ENCODE results near the gene ARSA.

- no peak for TF ChIP-seq CTCF (optimal IDR thresholded peaks at IDR 0.05 in 1 of 3, IDR thresholded peaks at IDR 0.05 in 1 of 3, conservative IDR thresholded peaks at IDR 0.05 in 1 of 3; ENCODE audit: extremely low read depth in 1 of 3, insufficient read depth in 2 of 3, low read length in 3 of 3)
- TF ChIP-seq EZH2 (IDR thresholded peaks at IDR 0.05; ENCODE audit: low read length), result no peak
Observed at GRCh38 chr22:50603511-50604255, 24.3 kb downstream of the ARSA start.

Measured in keratinocyte (primary cell).